GM12872 (cell line): Measurements from ENCODE around the gene CEP85L.
A peak's percentile ranks its signal among the peaks of the same experiment; 100 is the strongest.

Source experiments
- TF ChIP-seq, protein P1 (sequence below): IDR thresholded peaks from 3 replicates; pipeline ENCODE4 v1.5.1; 2011; ENCODE audit warnings: low read depth, mild to moderate bottlenecking, low read length, moderate library complexity; ENCODE audit not compliant: insufficient read depth

Gene CEP85L

DNA sequence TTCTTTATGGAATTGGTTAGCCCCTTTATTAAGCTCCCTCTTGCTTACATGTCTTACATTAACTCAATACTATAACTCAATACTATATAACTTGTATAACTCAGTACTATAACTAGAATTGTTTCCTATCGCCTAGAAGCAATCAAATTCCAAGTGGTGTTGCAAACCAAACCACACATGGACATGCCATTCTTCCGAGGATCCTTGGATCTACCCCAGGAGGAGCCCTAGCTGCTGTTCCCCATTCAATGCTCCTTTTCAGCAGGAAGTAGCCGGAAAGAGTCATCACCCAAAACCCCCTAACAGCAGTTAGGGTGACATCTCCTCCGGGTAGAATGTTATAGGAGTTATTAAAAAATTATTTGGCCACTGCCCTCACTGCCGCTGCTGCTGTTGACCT, 62.8 kb downstream of the CEP85L start:
- TF ChIP-seq, protein P1, sequence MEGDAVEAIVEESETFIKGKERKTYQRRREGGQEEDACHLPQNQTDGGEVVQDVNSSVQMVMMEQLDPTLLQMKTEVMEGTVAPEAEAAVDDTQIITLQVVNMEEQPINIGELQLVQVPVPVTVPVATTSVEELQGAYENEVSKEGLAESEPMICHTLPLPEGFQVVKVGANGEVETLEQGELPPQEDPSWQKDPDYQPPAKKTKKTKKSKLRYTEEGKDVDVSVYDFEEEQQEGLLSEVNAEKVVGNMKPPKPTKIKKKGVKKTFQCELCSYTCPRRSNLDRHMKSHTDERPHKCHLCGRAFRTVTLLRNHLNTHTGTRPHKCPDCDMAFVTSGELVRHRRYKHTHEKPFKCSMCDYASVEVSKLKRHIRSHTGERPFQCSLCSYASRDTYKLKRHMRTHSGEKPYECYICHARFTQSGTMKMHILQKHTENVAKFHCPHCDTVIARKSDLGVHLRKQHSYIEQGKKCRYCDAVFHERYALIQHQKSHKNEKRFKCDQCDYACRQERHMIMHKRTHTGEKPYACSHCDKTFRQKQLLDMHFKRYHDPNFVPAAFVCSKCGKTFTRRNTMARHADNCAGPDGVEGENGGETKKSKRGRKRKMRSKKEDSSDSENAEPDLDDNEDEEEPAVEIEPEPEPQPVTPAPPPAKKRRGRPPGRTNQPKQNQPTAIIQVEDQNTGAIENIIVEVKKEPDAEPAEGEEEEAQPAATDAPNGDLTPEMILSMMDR, result no peak

DNA sequence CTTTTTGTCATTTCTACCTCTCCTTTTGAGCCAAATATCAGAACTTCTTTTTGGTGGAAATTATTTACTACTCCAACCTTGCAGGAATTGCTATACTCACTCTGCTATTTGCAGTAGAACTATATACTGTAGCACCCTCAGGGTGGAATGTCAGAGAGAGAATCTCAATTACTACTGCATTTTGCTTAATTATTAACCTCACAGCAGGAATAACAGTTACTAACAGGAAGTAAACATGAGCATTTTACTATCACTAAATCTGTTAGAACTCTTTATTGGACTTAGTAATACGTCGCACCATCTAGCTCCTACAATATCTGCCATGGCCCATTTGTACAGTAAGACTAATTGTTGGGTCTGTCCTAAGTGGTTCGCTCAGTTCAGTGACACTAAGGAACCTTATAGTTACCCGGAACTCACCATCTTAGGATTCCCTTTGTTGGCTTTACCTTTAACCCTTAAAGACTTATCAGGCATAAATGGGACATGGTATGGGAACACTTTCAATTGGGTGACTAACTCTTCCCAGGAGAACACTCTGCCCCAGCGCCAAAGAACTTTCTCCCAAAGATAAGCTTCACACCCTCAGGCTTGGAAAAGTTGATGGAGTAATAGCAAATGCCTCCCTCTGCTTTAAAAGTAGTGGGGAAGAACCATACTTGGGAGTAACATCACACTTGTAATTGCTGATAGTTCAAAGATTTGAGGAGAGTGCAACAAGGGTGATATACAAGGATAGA, 64.5 kb downstream of the CEP85L start:
- TF ChIP-seq, protein P1, result no peak

DNA sequence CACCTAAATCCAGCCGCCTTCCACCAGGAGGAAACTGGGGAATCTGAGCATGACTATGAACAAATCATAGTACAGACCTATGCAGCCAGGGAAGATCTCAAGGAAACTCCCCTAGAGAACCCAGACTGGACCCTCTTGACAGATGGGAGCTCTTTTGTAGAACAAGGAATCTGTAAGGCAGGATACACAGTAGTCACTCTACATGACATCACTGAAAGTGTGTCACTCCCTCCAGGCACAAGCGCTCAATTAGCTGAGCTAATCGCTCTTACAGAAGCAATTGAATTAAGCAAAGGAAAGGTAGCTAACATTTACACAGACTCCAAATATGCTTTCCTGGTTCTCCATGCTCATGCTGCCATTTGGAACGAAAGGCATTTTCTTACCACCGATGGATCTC, 66.5 kb downstream of the CEP85L start:
- TF ChIP-seq, protein P1, result no peak

DNA sequence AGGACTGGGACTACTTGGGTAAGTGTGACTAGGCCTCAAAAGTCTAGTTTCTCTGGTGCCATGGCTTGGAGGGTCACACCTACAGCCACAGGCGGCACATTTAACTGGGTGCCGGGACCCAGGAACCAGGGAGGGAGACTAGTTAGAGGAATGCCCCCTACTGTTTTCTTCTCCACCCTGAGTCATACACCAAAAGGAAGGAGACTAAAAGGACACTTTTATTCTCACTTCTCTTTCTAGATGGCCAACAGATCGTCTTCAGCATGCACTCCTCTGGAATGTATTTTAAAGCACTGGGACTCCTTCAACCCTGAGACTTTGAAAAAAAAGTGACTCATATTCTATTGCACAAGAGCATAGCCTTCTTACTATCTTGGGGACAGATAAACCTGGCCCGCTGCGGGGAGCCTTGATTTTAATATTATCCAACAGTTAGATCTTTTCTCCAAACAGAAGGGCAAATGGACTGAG, 69.9 kb downstream of the CEP85L start:
- TF ChIP-seq, protein P1, result no peak

DNA sequence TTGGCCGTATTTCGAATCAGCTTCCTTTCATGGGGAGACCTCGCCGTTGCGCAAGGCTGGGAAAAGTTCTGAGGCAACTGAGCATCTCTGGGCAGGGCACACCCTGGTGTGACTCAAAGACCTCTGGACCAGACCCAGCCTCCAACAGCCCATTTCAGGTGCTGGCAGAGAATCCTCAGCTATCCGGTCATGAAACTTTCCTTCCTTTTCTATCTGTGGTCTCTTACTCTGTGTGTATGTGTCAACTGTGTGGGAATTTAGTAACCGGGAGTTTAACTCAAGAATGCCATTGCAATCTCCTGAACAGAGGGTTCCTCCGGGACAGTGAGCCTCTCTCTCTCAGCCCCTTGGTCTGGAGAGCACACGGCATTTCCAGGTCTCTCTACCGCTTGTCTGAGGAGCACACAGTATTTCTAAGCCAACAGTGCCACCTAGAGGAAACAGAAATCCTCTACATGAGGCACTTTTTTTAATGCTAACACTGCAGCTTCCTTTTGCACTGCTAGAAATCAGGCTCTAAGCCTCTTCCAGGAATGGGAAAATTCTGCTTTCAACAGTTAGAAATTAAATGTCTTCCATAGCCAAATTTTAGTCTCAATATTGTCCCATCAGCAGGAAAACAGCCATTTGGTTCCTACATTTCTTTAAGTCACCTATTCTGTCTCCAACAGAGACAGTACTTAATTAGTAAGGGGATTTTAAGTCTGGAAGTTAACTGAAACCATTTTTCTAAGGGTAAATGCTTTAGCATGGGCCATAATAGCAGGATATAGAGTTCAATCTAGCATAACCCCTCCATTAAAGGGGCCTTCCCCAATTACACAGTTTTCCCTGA, 70.6 kb downstream of the CEP85L start:
- TF ChIP-seq, protein P1, result peak; percentile 44; the same call in 1 of the 3 replicates

DNA sequence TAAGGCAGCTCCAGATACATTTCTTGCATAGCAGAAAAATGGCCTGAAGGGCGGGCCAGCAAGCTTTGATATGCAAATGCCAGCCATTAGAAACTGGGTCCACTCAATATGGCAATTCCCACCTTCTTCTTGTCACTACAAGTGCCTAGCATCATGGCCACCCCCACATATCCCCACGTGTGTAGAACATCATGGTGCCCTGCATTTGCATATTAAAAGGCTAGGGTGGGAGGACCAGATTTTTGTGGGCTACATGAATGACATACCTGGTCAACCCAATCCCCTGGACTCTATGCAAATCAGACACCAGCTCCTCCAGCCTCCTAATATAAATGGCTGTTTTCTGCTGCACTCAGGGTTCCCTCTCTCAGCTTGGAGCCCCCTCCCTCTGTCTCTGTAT, 71.6 kb downstream of the CEP85L start:
- TF ChIP-seq, protein P1, result no peak

DNA sequence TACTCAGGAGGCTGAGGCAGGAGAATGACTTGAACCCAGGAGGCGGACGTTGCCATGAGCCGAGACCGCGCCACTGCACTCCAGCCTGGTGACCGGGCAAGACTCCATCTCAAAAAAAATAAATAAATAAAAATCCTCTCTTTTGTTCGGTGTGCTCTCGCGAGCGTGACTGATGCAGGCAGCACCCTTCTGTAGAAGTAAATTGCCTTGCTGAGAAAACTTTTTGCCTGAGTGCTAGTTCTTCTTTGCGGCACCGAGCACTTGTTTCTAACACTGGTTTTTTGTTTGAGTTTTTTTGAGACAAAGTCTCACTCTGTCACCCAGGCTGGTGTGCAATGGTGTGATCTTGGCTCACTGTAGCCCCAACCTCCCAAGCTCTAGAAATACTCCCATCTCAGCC, 72.8 kb downstream of the CEP85L start:
- TF ChIP-seq, protein P1, result no peak
